AG09309 (cell line): ENCODE results near the gene ALDH16A1.

Experiments
- DNase-seq: peaks from one replicate; pipeline ENCODE4 v3.0.0-alpha.2; 2010; ENCODE audit warnings: low read depth
- H3K4me3 ChIP-seq: 2 replicates; pipeline ENCODE4 v1.5.1; 2011; ENCODE audit warnings: mild to moderate bottlenecking, low read depth, low read length, moderate library complexity; ENCODE audit not compliant: control insufficient read depth
- CTCF ChIP-seq: IDR thresholded peaks from 2 replicates; pipeline ENCODE4 v1.5.1; 2011; ENCODE audit warnings: mild to moderate bottlenecking, low read depth, low read length, inconsistent platforms; ENCODE audit not compliant: insufficient read depth, control insufficient read depth; ENCODE audit errors: missing control alignments

The ALDH16A1 gene

GRCh38 chr19:49423071-49423984 is 29.7 kb upstream of the ALDH16A1 start, which contains the start of gene PTH2:
PTH2 (minus strand) TSS chr19:49423441; CDS start chr19:49423339, 102 bp downstream.
- no peak for DNase-seq
- no peak for TF ChIP-seq CTCF
- H3K4me3 ChIP-seq = no peak within 1 kb of the TSS

GRCh38 chr19:49423985-49424303 is 29.1 kb upstream of the ALDH16A1 start:
- no peak for DNase-seq

GRCh38 chr19:49425178-49425577 is 27.8 kb upstream of the ALDH16A1 start, which contains the start of gene GFY:
GFY (plus strand) TSS chr19:49425388; CDS start chr19:49426431, 1,043 bp downstream.
- no peak within 1 kb of the TSS for H3K4me3 ChIP-seq
- DNase-seq = no peak
- TF ChIP-seq CTCF = no peak

More at GRCh38 chr19:49423985-49424303, 29.1 kb upstream of the ALDH16A1 start:
- TF ChIP-seq CTCF = no peak
- H3K4me3 ChIP-seq = no peak overlapping the region

- DNase-seq = no peak
- H3K4me3 ChIP-seq = no peak overlapping the region
- no peak for TF ChIP-seq CTCF
Observed at GRCh38 chr19:49425922-49426592, 27.0 kb upstream of the ALDH16A1 start.

- no peak overlapping the region for H3K4me3 ChIP-seq
- TF ChIP-seq CTCF = no peak
- DNase-seq = no peak
Observed at GRCh38 chr19:49427339-49427738, 25.7 kb upstream of the ALDH16A1 start.

- H3K4me3 ChIP-seq = no peak overlapping the region
- TF ChIP-seq CTCF = no peak
- DNase-seq = no peak
Observed at GRCh38 chr19:49427855-49428546, 25.0 kb upstream of the ALDH16A1 start.
